GM04504 (cell line): ENCODE data around the gene HTR5A.

Source experiments
- DNase-seq: peaks from one replicate; pipeline ENCODE4 v3.0.0-alpha.2; 2012; ENCODE audit warnings: low read depth

HTR5A gene

DNA sequence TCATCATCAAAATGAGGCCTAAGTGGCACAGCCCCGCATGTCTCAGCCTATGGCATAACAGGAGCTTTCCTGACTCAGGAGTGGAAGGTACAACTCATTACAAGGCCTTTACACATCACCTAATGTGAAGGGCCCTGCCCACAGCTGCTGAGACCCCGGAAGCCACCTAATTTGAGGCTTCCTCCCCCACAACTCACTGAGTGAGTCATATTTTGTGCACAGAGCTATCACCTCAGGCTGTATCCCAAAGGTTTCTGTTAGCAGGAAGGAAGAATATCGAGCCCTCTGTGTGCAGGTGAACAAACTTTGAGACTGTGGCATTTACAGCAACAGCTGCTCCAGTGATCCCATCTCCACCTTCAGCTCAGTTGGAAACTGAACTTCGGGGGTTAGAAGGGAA, 20.6 kb downstream of the HTR5A start:
- no peak for DNase-seq

DNA sequence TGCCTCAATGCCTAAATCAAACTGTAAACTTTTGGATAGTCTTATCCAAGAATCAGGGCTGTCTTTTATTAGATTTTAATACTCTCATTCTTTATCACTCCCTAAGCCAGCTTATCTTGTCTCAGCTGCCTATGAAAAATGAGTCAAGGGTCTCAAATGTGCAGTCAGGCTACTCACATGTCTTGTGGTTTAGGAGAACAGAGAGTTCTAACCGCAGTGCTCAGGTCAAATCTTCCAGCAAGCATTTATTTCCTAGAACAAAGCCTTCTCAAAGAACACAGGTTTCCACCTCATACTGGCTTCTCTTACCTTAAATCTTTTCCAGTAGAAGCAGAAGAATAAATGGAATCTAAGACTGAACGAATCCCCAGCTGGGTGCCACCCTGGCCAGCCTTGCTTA, 23.5 kb downstream of the HTR5A start:
- no peak for DNase-seq

- no peak for DNase-seq
These were observed 24.6 kb downstream of the HTR5A start for GRCh38 chr7:155094636-155095135.

- no peak for DNase-seq
These were observed 27.2 kb downstream of the HTR5A start for GRCh38 chr7:155097338-155097737.

DNA sequence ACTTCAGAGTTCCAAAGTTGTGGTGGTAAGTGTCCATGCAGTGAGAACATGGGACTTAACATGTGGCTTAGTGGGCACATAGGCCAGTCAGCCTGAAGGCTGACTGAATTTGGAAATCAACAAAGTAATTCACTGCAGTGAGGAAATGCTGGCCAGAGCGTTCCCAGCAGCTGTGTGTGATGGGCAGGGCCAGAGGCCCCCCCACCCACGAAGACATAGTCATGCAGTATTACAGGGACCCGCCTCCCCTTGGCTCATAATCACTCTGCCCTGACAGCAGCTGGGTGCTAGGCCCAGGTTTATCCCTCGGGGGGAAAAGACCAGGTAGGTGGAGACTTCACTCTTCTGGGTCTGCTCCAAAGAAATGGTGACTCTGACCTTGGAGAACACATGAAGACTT, 33.7 kb downstream of the HTR5A start:
- DNase-seq, result no peak

GRCh38 chr7:155104913-155105312, 34.8 kb downstream of the HTR5A start:
- no peak for DNase-seq

DNA sequence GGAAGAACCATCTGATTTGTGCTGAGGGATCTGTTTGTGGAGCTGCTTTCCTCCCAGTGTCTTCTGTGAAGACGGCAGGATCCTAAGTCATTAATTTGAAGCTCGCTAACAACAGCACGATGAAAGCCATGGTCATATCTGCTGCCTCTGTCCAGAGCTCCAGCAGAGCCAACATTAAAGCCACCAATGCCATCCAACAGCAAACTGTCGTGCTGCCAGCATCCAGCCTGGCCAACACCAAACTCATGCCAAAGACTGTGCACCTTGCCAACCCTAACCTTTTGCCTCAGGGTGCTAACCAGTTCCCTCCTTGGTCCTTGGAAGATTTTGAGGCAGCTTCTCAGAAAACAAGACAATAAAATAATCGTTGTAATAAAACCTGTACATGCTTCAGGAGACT, 36.2 kb downstream of the HTR5A start:
- no peak for DNase-seq

DNA sequence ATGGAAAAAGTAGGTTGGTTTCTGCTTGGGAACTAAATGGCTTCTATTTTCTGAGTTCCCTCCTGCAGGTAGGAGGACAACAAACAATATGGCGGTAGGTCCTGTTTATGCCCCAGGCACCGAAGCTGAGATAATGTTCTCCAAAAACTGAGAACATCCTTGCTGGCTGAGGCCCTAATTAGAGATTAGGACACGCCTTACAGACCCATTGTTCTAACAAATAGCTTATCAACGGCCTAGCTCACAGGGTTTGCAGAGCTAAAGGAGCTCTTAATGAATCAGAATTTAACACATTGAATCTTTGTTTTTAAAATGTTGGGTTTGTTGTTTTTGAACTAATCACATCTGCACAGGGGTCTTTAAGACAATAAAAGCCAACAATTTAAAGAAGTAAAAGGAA, 37.0 kb downstream of the HTR5A start:
- no peak for DNase-seq

DNA sequence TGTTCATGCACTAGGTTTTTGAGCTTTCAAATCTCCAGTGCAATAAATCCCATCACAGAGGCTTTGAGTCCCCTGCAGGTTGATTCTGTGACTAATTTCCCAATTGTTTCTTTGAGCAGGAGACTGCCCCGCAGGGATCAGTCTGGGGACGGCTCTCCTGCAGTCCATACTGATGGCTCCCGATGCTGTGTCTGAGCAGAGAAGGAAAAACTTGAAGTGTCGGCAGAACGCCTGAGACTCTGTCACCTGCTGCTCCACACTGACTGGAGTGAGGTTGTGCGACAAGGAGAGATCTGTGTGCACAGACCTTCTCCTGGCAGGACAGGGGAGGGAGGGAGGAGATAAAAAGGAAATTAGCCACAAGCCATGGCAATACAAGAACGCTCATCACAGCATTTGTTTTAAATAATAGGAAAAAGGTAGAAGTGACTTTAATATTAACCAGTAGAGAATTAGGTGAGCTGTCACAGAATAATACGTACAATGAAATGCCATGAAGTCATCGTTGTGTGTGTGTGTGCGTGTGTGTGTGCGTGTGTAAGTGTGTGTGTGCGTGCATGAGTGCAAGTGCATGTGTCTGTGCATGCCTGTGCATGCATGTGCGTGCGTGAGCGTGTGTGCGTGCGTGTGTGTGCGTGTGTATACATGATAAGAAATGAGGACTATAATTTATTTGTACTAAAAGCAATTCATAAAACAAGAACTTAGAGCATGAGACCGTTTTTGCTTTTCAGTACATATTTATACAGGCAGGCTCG, 38.2 kb downstream of the HTR5A start:
- DNase-seq, result no peak

DNA sequence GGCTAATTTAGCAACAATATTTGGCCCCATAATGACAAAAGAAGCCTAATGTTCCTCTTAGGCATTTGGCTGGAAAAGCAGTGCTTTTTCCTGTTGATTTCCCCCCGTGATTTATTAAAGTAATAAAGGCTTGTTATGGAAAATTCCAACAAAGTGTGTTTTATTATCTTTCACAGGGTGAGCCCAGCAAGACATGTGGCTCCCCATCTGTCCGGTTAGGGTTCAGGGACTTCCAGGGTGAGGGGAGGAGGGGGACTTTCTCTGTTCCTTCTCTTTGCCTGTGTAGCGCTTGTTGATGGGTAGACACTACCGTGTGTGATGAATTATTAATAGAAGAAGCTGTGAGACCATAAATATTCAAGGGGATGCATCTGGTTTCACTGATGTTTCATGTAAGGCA, 39.0 kb downstream of the HTR5A start:
- no peak for DNase-seq

GRCh38 chr7:155115288-155115687, 45.2 kb downstream of the HTR5A start:
- no peak for DNase-seq

GRCh38 chr7:155119801-155120382, 49.8 kb downstream of the HTR5A start:
- no peak for DNase-seq

GRCh38 chr7:155120460-155120859, 50.3 kb downstream of the HTR5A start:
- no peak for DNase-seq

DNA sequence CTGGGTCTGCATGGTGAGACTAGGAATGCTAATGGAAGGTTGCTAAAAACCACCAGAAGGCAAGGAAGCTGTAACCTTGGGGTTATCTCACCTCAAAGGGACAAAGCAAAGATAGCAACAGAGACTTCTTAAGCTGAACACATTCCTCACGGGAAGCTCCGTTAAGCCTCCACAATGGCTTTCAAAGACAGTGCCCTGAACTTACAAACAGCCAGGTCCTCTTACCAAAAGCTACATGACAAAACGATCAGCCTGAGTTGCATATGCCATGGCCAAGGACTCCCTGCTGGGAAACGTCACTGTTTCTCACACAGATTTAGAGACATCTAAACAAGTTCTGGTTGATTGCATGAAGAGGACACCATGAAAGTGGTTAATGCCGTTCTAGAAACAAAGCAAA, 52.7 kb downstream of the HTR5A start:
- DNase-seq, result no peak

GRCh38 chr7:155123413-155123812, 53.3 kb downstream of the HTR5A start:
- no peak for DNase-seq

DNA sequence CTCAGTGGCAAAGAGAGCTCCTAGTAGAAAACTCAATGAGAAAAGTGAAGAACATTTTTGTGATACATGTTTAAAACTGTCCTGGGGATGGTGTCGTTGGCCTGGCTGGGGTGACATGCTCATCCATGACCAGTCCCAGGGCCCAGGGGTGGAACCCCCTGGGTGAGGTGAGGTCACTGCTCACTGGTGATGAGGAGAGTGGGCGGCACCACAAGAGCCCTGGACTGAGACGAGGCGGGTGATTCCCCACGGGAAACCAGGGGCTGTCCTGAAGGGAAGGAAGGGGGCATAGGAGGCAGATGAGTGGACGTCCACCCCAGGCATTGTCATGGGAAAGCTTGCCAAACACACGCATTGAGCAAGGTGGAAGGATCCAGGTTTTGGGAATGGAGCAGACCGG, 54.6 kb downstream of the HTR5A start:
- no peak for DNase-seq

DNA sequence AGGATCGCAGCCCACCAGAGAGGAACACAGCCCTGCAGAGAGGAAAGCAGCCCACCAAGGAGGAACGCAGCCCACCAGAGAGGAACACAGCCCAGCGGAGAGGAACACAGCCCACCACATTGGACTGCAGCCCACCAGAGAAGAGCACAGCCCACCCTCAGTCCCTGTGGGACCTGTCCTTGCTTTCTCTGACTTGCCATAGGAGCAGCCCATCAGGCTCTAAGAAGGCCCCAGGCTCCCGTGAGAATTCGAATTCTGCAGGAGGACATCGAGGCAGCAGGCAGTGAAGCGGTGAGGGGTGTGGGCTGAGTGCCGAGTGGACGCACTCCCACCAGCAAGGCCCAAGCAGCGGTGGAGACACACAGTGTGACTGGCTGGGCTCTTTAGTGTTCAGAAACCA, 59.1 kb downstream of the HTR5A start:
- DNase-seq, result no peak

GRCh38 chr7:155129789-155130188, 59.7 kb downstream of the HTR5A start:
- DNase-seq, result no peak

DNA sequence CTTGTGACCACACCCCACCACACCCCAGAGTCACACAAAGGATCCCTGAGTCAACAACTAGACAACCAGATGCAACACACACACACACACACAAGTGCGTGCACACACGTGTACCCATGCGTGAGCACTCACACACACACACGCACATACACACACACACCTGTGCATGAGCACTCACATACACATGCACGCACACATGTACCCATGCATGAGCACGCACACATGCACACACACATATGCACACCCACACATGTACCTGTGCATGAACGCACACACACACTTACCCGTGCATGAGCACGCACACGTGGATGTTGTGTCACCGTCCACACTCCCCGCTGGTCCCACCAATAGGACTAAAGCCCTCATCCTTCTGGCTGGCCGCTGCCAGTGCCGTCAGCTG, 60.4 kb downstream of the HTR5A start:
- DNase-seq, result no peak

GRCh38 chr7:155131090-155131489, 61.0 kb downstream of the HTR5A start:
- DNase-seq, result no peak

DNA sequence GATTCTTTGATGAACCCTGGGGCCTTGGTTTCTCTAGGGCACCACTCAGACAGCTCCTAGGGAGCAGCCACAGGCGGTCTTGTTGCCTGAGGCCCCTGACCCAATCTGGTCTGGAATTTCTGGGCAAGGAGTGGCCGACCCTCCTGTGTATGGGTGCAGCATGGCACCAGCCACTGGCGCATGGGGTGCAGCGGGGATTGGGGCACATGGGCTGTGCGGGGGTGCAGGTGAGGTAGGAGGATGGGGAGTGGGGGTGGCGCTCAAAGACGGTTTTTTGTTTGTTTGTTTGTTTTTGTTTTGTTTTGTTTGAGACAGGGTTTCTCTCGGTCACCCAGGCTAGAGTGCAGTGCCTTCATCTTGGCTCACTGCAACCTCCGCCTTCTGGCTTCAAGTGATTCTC, 62.3 kb downstream of the HTR5A start:
- no peak for DNase-seq

- no peak for DNase-seq
These were observed 66.6 kb downstream of the HTR5A start for GRCh38 chr7:155136619-155137243.
